ENCODE results near the gene TJP3. TPM values are rescaled to one million over a fixed set of nuclear protein-coding genes. Genes with fewer than 3 reads are reported as not detected.
A peak's percentile ranks its signal among the peaks of the same experiment; 100 is the strongest.

TJP3 gene
- total and polyA plus RNA-seq, 7 experiments from 2014 or later = 1.2 to 20.1 (median 16.1) TPM

DNA sequence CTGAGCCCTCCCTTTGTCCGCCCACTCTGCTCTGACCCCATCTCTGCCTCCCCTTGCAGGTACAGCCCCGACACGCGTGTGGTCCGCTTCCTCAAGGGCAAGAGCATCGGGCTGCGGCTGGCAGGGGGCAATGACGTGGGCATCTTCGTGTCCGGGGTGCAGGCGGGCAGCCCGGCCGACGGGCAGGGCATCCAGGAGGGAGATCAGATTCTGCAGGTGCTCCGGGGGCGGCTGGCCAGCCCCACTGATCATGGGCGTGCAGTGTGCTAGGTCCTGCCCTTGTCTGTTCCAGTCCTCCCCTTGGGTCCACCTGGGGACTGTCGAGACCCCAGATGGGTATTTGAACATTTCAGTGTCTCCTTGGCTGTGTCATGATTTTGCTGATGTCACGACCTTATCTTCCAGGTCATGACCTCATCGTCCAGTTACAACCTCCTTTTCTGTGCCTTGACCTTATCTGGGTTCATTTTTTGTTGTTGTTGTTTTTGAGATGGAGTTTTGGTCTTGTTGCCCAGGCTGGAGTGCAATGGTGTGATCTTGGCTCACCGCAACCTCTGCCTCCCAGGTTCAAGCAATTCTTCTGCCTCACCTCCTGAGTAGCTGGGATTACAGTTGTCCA lies 28.0 kb downstream of the TJP3 start:
- Mint-ChIP-seq H3K4me3 (no peak overlapping the region), H3K27ac (no peak overlapping the region), H3K27me3 (no peaks in the 10 kb centered on the region), H3K36me3 (peaks cover 0 to 32% (median 7%) of the 10 kb centered on the region in 5 donors), H3K4me1 (peaks cover 3 to 20% (median 17%) of the 10 kb centered on the region in 7 donors), H3K9me3 (no peaks in the 10 kb centered on the region)
- Histone ChIP-seq H3K27me3 (ENCODE audit: control insufficient read depth in 2 of 2, insufficient read depth in 2 of 2, low read length in 2 of 2) (no peaks in the 10 kb centered on the region), H3K4me3 (ENCODE audit: low read length) (no peak overlapping the region), H3K27ac (ENCODE audit: low read depth, low read length) (no peak overlapping the region), H3K4me1 (ENCODE audit: control insufficient read depth in 2 of 2, insufficient read depth in 2 of 2, low read length in 2 of 2) (peaks cover 0 to 18% of the 10 kb centered on the region in 2 donors), H3K36me3 (ENCODE audit: control insufficient read depth in 2 of 3, insufficient read depth in 3 of 3, low read length in 3 of 3) (peaks cover 0 to 4% (median 0%) of the 10 kb centered on the region in 3 experiments), H3K9me3 (ENCODE audit: control insufficient read depth in 2 of 3, low read length in 3 of 3) (no peaks in the 10 kb centered on the region)
- ChIA-PET POLR2A (no interaction called here), CTCF (interaction anchor here (1.0 kb wide), 1 partner anchor 26 kb away, joined by 3 read pairs; the partner anchor contains the start of gene MRPL54)
- intact Hi-C loops (cut with micrococcal nuclease) = no loop called here
- DNase-seq (no peak), ATAC-seq (no peak)

DNA sequence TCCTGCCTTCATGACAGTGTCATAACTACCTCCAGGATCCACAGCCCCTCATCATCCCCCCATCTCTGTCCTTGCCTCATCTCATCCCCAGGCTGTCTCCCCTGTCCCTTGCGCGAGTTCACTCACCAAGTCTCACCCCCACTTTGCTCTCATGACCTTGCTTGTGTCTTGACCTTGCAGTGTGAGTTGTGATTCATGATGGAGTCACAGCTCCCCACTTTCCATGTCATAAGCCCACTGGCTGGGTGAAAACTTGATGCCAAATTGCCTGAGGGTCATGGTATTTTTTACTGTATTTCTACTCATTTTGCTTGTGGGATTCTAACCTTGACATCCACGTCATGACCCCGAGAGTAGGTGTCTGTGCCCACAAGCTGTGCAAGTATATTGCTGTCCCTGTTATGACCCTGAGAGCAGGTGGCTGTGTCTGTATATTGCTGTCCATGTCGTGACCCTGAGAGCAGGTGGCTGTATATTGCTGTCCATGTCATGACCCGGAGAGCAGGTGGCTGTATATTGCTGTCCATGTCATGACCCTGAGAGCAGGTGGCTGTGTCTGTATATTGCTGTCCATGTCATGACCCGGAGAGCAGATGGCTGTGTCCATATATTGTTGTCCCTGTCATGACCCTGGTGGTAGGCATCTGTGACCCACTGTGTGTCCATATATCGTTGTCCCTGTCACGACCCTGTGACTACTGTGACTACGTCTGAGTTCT lies 29.5 kb downstream of the TJP3 start:
- Histone ChIP-seq H3K4me1 (ENCODE audit: control insufficient read depth in 2 of 2, insufficient read depth in 2 of 2, low read length in 2 of 2) (peaks cover 0 to 18% of the 10 kb centered on the region in 2 donors), H3K27me3 (ENCODE audit: control insufficient read depth in 2 of 2, insufficient read depth in 2 of 2, low read length in 2 of 2) (no peaks in the 10 kb centered on the region), H3K4me3 (ENCODE audit: low read length) (no peak overlapping the region), H3K9me3 (ENCODE audit: control insufficient read depth in 2 of 3, low read length in 3 of 3) (no peaks in the 10 kb centered on the region), H3K27ac (ENCODE audit: low read depth, low read length) (no peak overlapping the region), H3K36me3 (ENCODE audit: control insufficient read depth in 2 of 3, insufficient read depth in 3 of 3, low read length in 3 of 3) (peaks cover 0 to 4% (median 0%) of the 10 kb centered on the region in 3 experiments)
- no peak for ATAC-seq
- Mint-ChIP-seq H3K27ac (peak overlapping the region in 5 of 9 donors; percentile 2 to 93 (median 62)), H3K36me3 (peaks cover 0 to 32% (median 7%) of the 10 kb centered on the region in 5 donors), H3K4me1 (peaks cover 3 to 20% (median 17%) of the 10 kb centered on the region in 7 donors), H3K27me3 (no peaks in the 10 kb centered on the region), H3K4me3 (peak overlapping the region in 1 of 10 donors; percentile 30), H3K9me3 (no peaks in the 10 kb centered on the region)
- CTCF ChIA-PET = interaction anchor here (0.5 to 1.0 kb wide), 4 partner anchors 12 to 26 kb away, joined by 3 read pairs; partner anchors contain the start of gene MRPL54
- POLR2A ChIA-PET = interaction anchor here (0.9 kb wide), 2 partner anchors 12 to 20 kb away, joined by 3 to 4 read pairs; no protein-coding TSS in a partner anchor
- intact Hi-C loops (cut with micrococcal nuclease) = no loop called here
- no peak for DNase-seq

DNA sequence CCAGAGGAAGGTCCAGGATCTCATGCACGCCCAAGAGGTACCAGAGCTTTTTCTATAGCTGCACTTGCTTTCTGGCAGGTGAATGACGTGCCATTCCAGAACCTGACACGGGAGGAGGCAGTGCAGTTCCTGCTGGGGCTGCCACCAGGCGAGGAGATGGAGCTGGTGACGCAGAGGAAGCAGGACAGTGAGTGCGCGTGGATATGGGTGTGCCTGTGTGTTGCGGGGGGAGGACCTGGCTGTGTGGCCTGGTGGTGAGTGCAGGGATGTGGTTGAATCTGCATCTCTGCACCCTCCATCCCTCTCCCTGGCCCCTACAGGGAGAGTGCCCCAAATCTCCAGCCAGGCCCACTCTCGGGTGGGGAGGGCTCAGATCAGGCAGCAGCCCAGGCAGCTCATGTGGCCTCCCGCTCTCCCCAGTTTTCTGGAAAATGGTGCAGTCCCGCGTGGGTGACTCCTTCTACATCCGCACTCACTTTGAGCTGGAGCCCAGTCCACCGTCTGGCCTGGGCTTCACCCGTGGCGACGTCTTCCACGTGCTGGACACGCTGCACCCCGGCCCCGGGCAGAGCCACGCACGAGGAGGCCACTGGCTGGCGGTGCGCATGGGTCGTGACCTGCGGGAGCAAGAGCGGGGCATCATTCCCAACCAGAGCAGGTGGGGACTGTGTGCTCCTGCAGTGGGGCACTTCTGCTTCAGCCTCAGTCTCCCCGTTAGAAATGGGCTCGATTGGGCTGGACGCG lies 30.5 kb downstream of the TJP3 start:
- H3K4me3 ChIP-seq (ENCODE audit: low read length) = no peak overlapping the region
- ChIA-PET CTCF (interaction anchor here (0.7 to 1.0 kb wide), 3 partner anchors 11 to 21 kb away, joined by 3 read pairs; no protein-coding TSS in a partner anchor), POLR2A (interaction anchor here (0.6 to 2.7 kb wide), 6 partner anchors 12 to 678 kb away, joined by 3 to 21 read pairs (median 5); partner anchors contain the start of genes APBA3 and MRPL54)
- Mint-ChIP-seq H3K4me3 (peak overlapping the region in 4 of 10 donors; percentile 30 to 54 (median 42)), H3K27ac (peak overlapping the region; percentile 32 to 93 (median 71)), H3K9me3 (no peaks in the 10 kb centered on the region), H3K36me3 (peaks cover 0 to 23% (median 7%) of the 10 kb centered on the region in 5 donors), H3K27me3 (no peaks in the 10 kb centered on the region), H3K4me1 (peaks cover 3 to 20% (median 17%) of the 10 kb centered on the region in 7 donors)
- peaks cover 0 to 2% (median 0%) of the 10 kb centered on the region in 3 experiments for H3K36me3 ChIP-seq (ENCODE audit: control insufficient read depth in 2 of 3, insufficient read depth in 3 of 3, low read length in 3 of 3)
- no peaks in the 10 kb centered on the region for H3K9me3 ChIP-seq (ENCODE audit: control insufficient read depth in 2 of 3, low read length in 3 of 3)
- ATAC-seq (no peak), DNase-seq (no peak)
- H3K27ac ChIP-seq (ENCODE audit: low read depth, low read length) = no peak overlapping the region
- H3K4me1 ChIP-seq (ENCODE audit: control insufficient read depth in 2 of 2, insufficient read depth in 2 of 2, low read length in 2 of 2) = peaks cover 0 to 18% of the 10 kb centered on the region in 2 donors
- H3K27me3 ChIP-seq (ENCODE audit: control insufficient read depth in 2 of 2, insufficient read depth in 2 of 2, low read length in 2 of 2) = no peaks in the 10 kb centered on the region
- intact Hi-C loops (cut with micrococcal nuclease) = no loop called here

DNA sequence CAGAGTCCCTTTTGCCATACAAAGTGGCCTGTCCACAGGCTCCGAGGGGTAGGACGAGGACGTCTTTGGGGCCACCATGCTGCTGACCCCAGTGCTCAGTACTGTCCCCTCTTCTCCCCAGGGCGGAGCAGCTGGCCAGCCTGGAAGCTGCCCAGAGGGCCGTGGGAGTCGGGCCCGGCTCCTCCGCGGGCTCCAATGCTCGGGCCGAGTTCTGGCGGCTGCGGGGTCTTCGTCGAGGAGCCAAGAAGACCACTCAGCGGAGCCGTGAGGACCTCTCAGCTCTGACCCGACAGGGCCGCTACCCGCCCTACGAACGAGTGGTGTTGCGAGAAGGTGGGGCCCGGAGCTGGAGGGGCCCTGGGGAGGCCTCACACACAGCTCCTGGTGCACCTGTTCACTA lies 32.2 kb downstream of the TJP3 start:
- DNase-seq (no peak), ATAC-seq (no peak)
- H3K36me3 ChIP-seq (ENCODE audit: control insufficient read depth in 2 of 3, insufficient read depth in 3 of 3, low read length in 3 of 3) = no peaks in the 10 kb centered on the region
- H3K4me3 Mint-ChIP-seq = no peak overlapping the region
- H3K9me3 Mint-ChIP-seq = no peaks in the 10 kb centered on the region
- peaks cover 3 to 20% (median 17%) of the 10 kb centered on the region in 7 donors for H3K4me1 Mint-ChIP-seq
- H3K4me1 ChIP-seq (ENCODE audit: control insufficient read depth in 2 of 2, insufficient read depth in 2 of 2, low read length in 2 of 2) = peaks cover 0 to 18% of the 10 kb centered on the region in 2 donors
- ChIA-PET POLR2A (interaction anchor here (1.6 to 2.7 kb wide), 5 partner anchors 10 to 22 kb away, joined by 5 to 21 read pairs (median 6); partner anchors contain the start of genes APBA3 and MRPL54), CTCF (interaction anchor here (1.4 to 1.6 kb wide), 3 partner anchors 22 to 81 kb away, joined by 3 to 6 read pairs (median 5); partner anchors contain the start of genes APBA3 and MRPL54)
- H3K27ac Mint-ChIP-seq = no peak overlapping the region
- intact Hi-C loops (cut with micrococcal nuclease) = no loop called here
- no peak overlapping the region for H3K27ac ChIP-seq (ENCODE audit: low read depth, low read length)
- H3K27me3 Mint-ChIP-seq = no peaks in the 10 kb centered on the region
- H3K36me3 Mint-ChIP-seq = peaks cover 0 to 26% (median 10%) of the 10 kb centered on the region in 5 donors
- H3K9me3 ChIP-seq (ENCODE audit: control insufficient read depth in 2 of 3, low read length in 3 of 3) = no peaks in the 10 kb centered on the region
- no peaks in the 10 kb centered on the region for H3K27me3 ChIP-seq (ENCODE audit: control insufficient read depth in 2 of 2, insufficient read depth in 2 of 2, low read length in 2 of 2)
- H3K4me3 ChIP-seq (ENCODE audit: low read length) = no peak overlapping the region

DNA sequence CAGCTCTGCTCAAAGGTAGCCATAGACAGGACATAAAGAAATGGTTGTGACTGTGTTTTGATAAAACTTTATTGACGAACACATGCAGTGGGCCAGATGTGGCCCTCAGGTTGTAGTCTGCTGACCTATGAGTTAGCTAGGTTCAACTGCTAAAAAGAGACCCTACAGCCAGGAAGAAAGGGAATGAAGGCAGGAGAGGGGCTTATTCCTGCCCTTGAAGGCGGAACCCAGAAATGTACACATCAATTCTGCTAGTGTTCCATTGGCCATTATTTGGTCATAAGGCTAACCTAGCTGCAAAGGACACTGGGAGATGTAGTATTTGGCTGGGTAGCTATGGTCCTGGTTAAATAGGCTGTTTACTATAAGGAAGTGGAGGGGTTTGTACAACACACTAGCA lies 35.3 kb downstream of the TJP3 start:
- H3K36me3 Mint-ChIP-seq = peaks cover 0 to 5% (median 0%) of the 10 kb centered on the region in 5 donors
- intact Hi-C loops (cut with micrococcal nuclease) = no loop called here
- DNase-seq (no peak), ATAC-seq (no peak)
- no peaks in the 10 kb centered on the region for H3K9me3 Mint-ChIP-seq
- H3K4me3 ChIP-seq (ENCODE audit: low read length) = no peak overlapping the region
- H3K9me3 ChIP-seq (ENCODE audit: control insufficient read depth in 2 of 3, low read length in 3 of 3) = no peaks in the 10 kb centered on the region
- no peaks in the 10 kb centered on the region for H3K27me3 ChIP-seq (ENCODE audit: control insufficient read depth in 2 of 2, insufficient read depth in 2 of 2, low read length in 2 of 2)
- peaks cover 0 to 14% of the 10 kb centered on the region in 2 donors for H3K4me1 ChIP-seq (ENCODE audit: control insufficient read depth in 2 of 2, insufficient read depth in 2 of 2, low read length in 2 of 2)
- peaks cover 3 to 14% (median 9%) of the 10 kb centered on the region in 7 donors for H3K4me1 Mint-ChIP-seq
- H3K4me3 Mint-ChIP-seq = no peak overlapping the region
- POLR2A ChIA-PET = interaction anchor here (1.2 kb wide), 1 partner anchor 30 kb away, joined by 3 read pairs; no protein-coding TSS in a partner anchor
- H3K27me3 Mint-ChIP-seq = no peaks in the 10 kb centered on the region
- no peaks in the 10 kb centered on the region for H3K36me3 ChIP-seq (ENCODE audit: control insufficient read depth in 2 of 3, insufficient read depth in 3 of 3, low read length in 3 of 3)
- CTCF ChIA-PET = no interaction called here
- H3K27ac Mint-ChIP-seq = peak overlapping the region in 2 of 9 donors; percentile 21 to 36
- no peak overlapping the region for H3K27ac ChIP-seq (ENCODE audit: low read depth, low read length)

DNA sequence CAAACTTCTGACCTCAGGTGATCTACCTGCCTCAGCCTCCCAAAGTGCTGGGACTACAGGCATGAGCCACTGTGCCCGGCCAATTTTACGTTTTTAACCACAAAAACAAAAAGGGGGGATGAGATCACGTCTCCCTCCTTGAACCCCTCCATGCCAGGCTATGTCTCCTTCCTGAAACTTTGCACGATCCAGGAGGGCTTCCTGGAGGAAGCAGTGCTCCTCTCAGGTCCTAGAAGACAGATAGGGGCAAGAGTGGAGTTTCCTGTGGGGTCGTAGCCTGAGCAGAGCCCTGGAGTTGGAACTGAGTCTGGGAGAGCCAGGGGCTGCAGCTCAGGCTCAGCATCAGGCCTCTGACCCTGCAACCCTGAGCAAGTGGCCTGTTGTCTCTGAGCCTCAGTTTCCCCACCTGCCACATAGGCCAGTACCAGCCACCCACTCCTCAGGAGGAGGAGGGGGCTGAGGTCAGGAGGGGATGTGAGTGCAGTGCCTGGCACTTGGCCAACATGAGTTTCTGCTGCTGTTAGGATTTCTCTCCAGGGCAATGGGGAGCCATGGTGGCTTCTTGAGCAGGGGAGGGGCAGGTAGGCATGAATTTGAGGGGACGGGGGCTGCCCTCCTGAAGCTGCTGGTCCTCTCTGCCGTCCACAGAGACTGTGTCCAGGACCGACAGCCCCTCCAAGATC lies 37.3 kb downstream of the TJP3 start:
- POLR2A ChIA-PET = no interaction called here
- no peak for DNase-seq
- no peak overlapping the region for H3K4me3 Mint-ChIP-seq

More for the DNA sequence above, 37.3 kb downstream of the TJP3 start:
- Mint-ChIP-seq H3K4me1 (no peaks in the 10 kb centered on the region), H3K27ac (no peak overlapping the region), H3K36me3 (peaks cover 3 to 15% (median 7%) of the 10 kb centered on the region in 5 donors), H3K9me3 (peaks cover 0 to 2% (median 0%) of the 10 kb centered on the region in 11 donors), H3K27me3 (no peaks in the 10 kb centered on the region)
- no peaks in the 10 kb centered on the region for H3K9me3 ChIP-seq (ENCODE audit: control insufficient read depth in 2 of 3, low read length in 3 of 3)
- no peaks in the 10 kb centered on the region for H3K4me1 ChIP-seq (ENCODE audit: control insufficient read depth in 2 of 2, insufficient read depth in 2 of 2, low read length in 2 of 2)
- no peaks in the 10 kb centered on the region for H3K27me3 ChIP-seq (ENCODE audit: control insufficient read depth in 2 of 2, insufficient read depth in 2 of 2, low read length in 2 of 2)
- no peak for ATAC-seq
- no peak overlapping the region for H3K27ac ChIP-seq (ENCODE audit: low read depth, low read length)
- no peak overlapping the region for H3K4me3 ChIP-seq (ENCODE audit: low read length)
- H3K36me3 ChIP-seq (ENCODE audit: control insufficient read depth in 2 of 3, insufficient read depth in 3 of 3, low read length in 3 of 3) = peaks cover 0 to 12% (median 0%) of the 10 kb centered on the region in 3 experiments
- intact Hi-C loops (cut with micrococcal nuclease) = no loop called here
- CTCF ChIA-PET = no interaction called here

Data from naive thymus-derived CD4-positive, alpha-beta T cell (primary cell).